ENCODE data around the gene ACTA2. TPM values are rescaled to one million over a fixed set of nuclear protein-coding genes. Genes with fewer than 3 reads are reported as not detected.
A peak's percentile ranks its signal among the peaks of the same experiment; 100 is the strongest.

ACTA2 gene
- total and polyA plus RNA-seq, 2 donors (not counting 1 experiment from before 2014, with no cell fraction given): 78.4 to 2,788 TPM

DNA sequence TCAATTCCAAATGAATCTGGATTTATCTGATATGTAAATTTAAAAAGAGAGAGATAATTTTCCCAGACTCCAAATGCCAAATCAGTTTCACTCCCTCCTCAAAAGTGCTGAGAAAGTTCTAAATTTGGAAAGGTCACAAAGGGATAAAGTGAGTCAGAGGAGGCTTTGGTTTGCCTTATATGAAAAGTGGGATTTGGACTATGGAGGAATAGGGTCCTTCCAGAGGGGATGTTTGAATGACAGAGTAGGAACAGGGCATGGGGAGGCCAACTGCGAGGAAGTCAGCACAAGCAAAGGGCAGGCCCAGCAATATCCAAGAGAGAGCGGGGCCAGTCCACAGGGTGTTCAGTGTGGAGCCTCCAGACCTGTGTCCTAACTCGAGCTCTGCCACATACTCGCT is 28.2 kb upstream of the ACTA2 start:
- Histone ChIP-seq H3K9ac (ENCODE audit: insufficient read depth, low read length) (no peak overlapping the region), H3K4me3 (replicated peaks in 1 of 4; ENCODE audit: control extremely low read depth in 1 of 4, insufficient read depth in 1 of 4, low read depth in 3 of 4, low read length in 4 of 4) (no peak overlapping the region), H3K36me3 (ENCODE audit: control insufficient read depth, insufficient read depth, low read length) (no peaks in the 10 kb centered on the region), H3K4me2 (ENCODE audit: extremely low read depth, insufficient read depth, low read length) (peak overlapping the region; percentile 40), H3K4me1 (ENCODE audit: control insufficient read depth, extremely low read depth, insufficient read depth, low read length) (peaks cover 18% of the 10 kb centered on the region), H3K79me2 (ENCODE audit: control insufficient read depth, insufficient read depth, low read length) (peaks cover 2% of the 10 kb centered on the region), H3K9me3 (ENCODE audit: control insufficient read depth, insufficient read depth, low read depth, low read length) (no peaks in the 10 kb centered on the region), H3K27me3 (ENCODE audit: control insufficient read depth, insufficient read depth, low read length) (no peaks in the 10 kb centered on the region), H2AFZ (ENCODE audit: low read length) (no peak overlapping the region), H3K27ac (ENCODE audit: insufficient read depth, low read length) (peak overlapping the region; percentile 7), H4K20me1 (ENCODE audit: control insufficient read depth, extremely low read depth, insufficient read depth, low read length) (no peaks in the 10 kb centered on the region)
- TF ChIP-seq, protein P1, sequence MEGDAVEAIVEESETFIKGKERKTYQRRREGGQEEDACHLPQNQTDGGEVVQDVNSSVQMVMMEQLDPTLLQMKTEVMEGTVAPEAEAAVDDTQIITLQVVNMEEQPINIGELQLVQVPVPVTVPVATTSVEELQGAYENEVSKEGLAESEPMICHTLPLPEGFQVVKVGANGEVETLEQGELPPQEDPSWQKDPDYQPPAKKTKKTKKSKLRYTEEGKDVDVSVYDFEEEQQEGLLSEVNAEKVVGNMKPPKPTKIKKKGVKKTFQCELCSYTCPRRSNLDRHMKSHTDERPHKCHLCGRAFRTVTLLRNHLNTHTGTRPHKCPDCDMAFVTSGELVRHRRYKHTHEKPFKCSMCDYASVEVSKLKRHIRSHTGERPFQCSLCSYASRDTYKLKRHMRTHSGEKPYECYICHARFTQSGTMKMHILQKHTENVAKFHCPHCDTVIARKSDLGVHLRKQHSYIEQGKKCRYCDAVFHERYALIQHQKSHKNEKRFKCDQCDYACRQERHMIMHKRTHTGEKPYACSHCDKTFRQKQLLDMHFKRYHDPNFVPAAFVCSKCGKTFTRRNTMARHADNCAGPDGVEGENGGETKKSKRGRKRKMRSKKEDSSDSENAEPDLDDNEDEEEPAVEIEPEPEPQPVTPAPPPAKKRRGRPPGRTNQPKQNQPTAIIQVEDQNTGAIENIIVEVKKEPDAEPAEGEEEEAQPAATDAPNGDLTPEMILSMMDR (conservative IDR thresholded peaks at IDR 0.05 in 1 of 2, IDR thresholded peaks at IDR 0.05 in 1 of 2; ENCODE audit: low read depth in 1 of 2, low read length in 2 of 2): no peak
- no peak for TF ChIP-seq EZH2 (IDR thresholded peaks at IDR 0.05; ENCODE audit: low read length, missing control alignments)
- no peak for DNase-seq (ENCODE audit: low read depth in 2 of 2)

DNA sequence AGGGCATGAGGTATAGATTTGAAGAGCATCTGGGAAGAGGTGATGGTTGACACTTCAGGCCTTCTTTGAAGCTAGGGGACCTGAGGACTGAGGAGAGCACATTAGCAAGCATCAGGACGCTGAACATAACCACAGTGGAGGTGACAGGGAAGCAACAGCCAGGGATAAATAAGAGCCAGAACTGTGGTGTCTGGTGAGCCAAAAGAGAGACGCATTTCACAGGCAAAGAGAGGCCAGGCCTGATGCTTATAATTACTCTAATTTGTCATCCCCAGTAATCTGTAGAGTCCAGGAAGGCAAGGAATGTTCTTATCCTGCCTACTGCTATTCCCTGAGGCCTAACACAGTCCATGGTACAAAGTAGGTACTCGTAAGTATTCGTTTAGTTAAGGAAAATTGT is 27.7 kb upstream of the ACTA2 start:
- Histone ChIP-seq H3K4me2 (ENCODE audit: extremely low read depth, insufficient read depth, low read length) (peak overlapping the region; percentile 40), H3K4me3 (replicated peaks in 1 of 4; ENCODE audit: control extremely low read depth in 1 of 4, insufficient read depth in 1 of 4, low read depth in 3 of 4, low read length in 4 of 4) (no peak overlapping the region), H3K79me2 (ENCODE audit: control insufficient read depth, insufficient read depth, low read length) (peaks cover 5% of the 10 kb centered on the region), H3K27ac (ENCODE audit: insufficient read depth, low read length) (peak overlapping the region; percentile 42), H3K27me3 (ENCODE audit: control insufficient read depth, insufficient read depth, low read length) (no peaks in the 10 kb centered on the region), H3K4me1 (ENCODE audit: control insufficient read depth, extremely low read depth, insufficient read depth, low read length) (peaks cover 23% of the 10 kb centered on the region), H3K36me3 (ENCODE audit: control insufficient read depth, insufficient read depth, low read length) (no peaks in the 10 kb centered on the region), H3K9me3 (ENCODE audit: control insufficient read depth, insufficient read depth, low read depth, low read length) (no peaks in the 10 kb centered on the region), H4K20me1 (ENCODE audit: control insufficient read depth, extremely low read depth, insufficient read depth, low read length) (no peaks in the 10 kb centered on the region), H3K9ac (ENCODE audit: insufficient read depth, low read length) (no peak overlapping the region), H2AFZ (ENCODE audit: low read length) (no peak overlapping the region)
- no peak for TF ChIP-seq EZH2 (IDR thresholded peaks at IDR 0.05; ENCODE audit: low read length, missing control alignments)
- TF ChIP-seq, protein P1 (conservative IDR thresholded peaks at IDR 0.05 in 1 of 2, IDR thresholded peaks at IDR 0.05 in 1 of 2; ENCODE audit: low read depth in 1 of 2, low read length in 2 of 2): no peak
- peak in 1 of 2 donors; percentile 65 for DNase-seq (ENCODE audit: low read depth in 2 of 2)

DNA sequence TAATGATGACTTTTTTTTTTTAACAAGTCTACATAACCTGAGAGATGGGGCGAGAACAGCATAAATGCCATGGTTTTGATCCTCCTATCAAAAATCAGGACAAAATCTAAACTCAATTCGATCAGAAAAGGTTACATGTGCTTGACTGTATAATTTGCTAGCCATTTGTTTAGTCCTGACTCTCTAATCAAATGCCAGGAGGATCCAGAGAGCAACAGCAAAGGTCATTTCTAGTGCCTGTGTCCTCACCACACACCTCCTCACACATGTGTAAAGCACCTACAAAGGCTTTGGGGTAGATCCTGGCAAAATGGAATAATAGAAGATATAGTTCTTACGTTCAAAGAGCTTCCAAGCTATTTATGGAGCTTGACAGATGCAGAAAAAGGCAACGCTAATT is 27.0 kb upstream of the ACTA2 start:
- Histone ChIP-seq H3K4me2 (ENCODE audit: extremely low read depth, insufficient read depth, low read length) (peak overlapping the region; percentile 41), H3K9me3 (ENCODE audit: control insufficient read depth, insufficient read depth, low read depth, low read length) (no peaks in the 10 kb centered on the region), H3K4me3 (replicated peaks in 1 of 4; ENCODE audit: control extremely low read depth in 1 of 4, insufficient read depth in 1 of 4, low read depth in 3 of 4, low read length in 4 of 4) (no peak overlapping the region), H3K4me1 (ENCODE audit: control insufficient read depth, extremely low read depth, insufficient read depth, low read length) (peaks cover 23% of the 10 kb centered on the region), H3K27ac (ENCODE audit: insufficient read depth, low read length) (no peak overlapping the region), H2AFZ (ENCODE audit: low read length) (no peak overlapping the region), H3K36me3 (ENCODE audit: control insufficient read depth, insufficient read depth, low read length) (no peaks in the 10 kb centered on the region), H3K27me3 (ENCODE audit: control insufficient read depth, insufficient read depth, low read length) (no peaks in the 10 kb centered on the region), H4K20me1 (ENCODE audit: control insufficient read depth, extremely low read depth, insufficient read depth, low read length) (no peaks in the 10 kb centered on the region), H3K9ac (ENCODE audit: insufficient read depth, low read length) (no peak overlapping the region), H3K79me2 (ENCODE audit: control insufficient read depth, insufficient read depth, low read length) (peaks cover 5% of the 10 kb centered on the region)
- DNase-seq (ENCODE audit: low read depth in 2 of 2): no peak
- TF ChIP-seq EZH2 (IDR thresholded peaks at IDR 0.05; ENCODE audit: low read length, missing control alignments): no peak
- TF ChIP-seq, protein P1 (conservative IDR thresholded peaks at IDR 0.05 in 1 of 2, IDR thresholded peaks at IDR 0.05 in 1 of 2; ENCODE audit: low read depth in 1 of 2, low read length in 2 of 2): no peak

Data from fibroblast of lung (primary cell).